Trophoblast cell (in vitro differentiated cells and primary cell): ENCODE data around the gene GIMAP8.
"Not testable (repeated sequence)": the region's sequence is repeated elsewhere in the genome, so short reads cannot be mapped to it uniquely, and the experiment has no call there.

Source experiments
- DNase-seq, 2 donors: peaks; one replicate each; pipeline ENCODE4 v3.0.0-alpha.2; 2016
- H2AFZ ChIP-seq: 2 replicates; pipeline ENCODE4 v1.6.1; 2013; ENCODE audit warnings: low read length, moderate library complexity, mild to moderate bottlenecking; ENCODE audit not compliant: insufficient read depth, poor library complexity
- H2AK5ac ChIP-seq: 2 replicates; pipeline ENCODE4 v1.6.1; 2013; ENCODE audit warnings: mild to moderate bottlenecking, low read length
- H2BK120ac ChIP-seq: 2 replicates; pipeline ENCODE4 v1.6.1; 2013; ENCODE audit warnings: low read length, mild to moderate bottlenecking, moderate library complexity; ENCODE audit not compliant: insufficient read depth, poor library complexity
- H2BK12ac ChIP-seq: 2 replicates; pipeline ENCODE4 v1.6.1; 2013; ENCODE audit warnings: mild to moderate bottlenecking, low read length, moderate library complexity
- H2BK5ac ChIP-seq: 2 replicates; pipeline ENCODE4 v1.6.1; 2013; ENCODE audit warnings: low read length, low read depth, moderate library complexity, mild to moderate bottlenecking; ENCODE audit not compliant: poor library complexity
- H3K14ac ChIP-seq: 2 replicates; pipeline ENCODE4 v1.6.1; 2013; ENCODE audit warnings: mild to moderate bottlenecking, low read length
- H3K18ac ChIP-seq: 2 replicates; pipeline ENCODE4 v1.6.1; 2013; ENCODE audit warnings: mild to moderate bottlenecking, low read length
- H3K23ac ChIP-seq: 2 replicates; pipeline ENCODE4 v1.6.1; 2013; ENCODE audit warnings: low read length
- H3K27ac ChIP-seq: 2 replicates; pipeline ENCODE4 v1.5.1; 2013; ENCODE audit warnings: low read depth, mild to moderate bottlenecking, inconsistent platforms, low read length, moderate library complexity
- H3K27me3 ChIP-seq: 2 replicates; pipeline ENCODE4 v1.6.1; 2013; ENCODE audit warnings: inconsistent platforms, mild to moderate bottlenecking, low read length, moderate library complexity; ENCODE audit not compliant: insufficient read depth
- H3K36me3 ChIP-seq, 2 experiments: 1 replicate in 1 of 2; 2 replicates in 1 of 2; pipeline ENCODE4 v1.6.1; 2013; ENCODE audit warnings: low read length in 2 of 2, mild to moderate bottlenecking in 2 of 2, moderate library complexity in 1 of 2; ENCODE audit not compliant: insufficient read depth in 2 of 2, control insufficient read depth in 1 of 2
- H3K4ac ChIP-seq: 2 replicates; pipeline ENCODE4 v1.6.1; 2013; ENCODE audit warnings: low read depth, mild to moderate bottlenecking, low read length, moderate library complexity
- H3K4me1 ChIP-seq, 2 experiments: 1 replicate in 1 of 2; 2 replicates in 1 of 2; pipeline ENCODE4 v1.6.1; 2013; ENCODE audit warnings: low read length in 2 of 2, mild to moderate bottlenecking in 2 of 2, moderate library complexity in 1 of 2; ENCODE audit not compliant: insufficient read depth in 2 of 2, control insufficient read depth in 1 of 2
- H3K4me2 ChIP-seq: 2 replicates; pipeline ENCODE4 v1.6.1; 2013; ENCODE audit warnings: inconsistent platforms, mild to moderate bottlenecking, low read length, moderate library complexity
- H3K4me3 ChIP-seq: 2 replicates; pipeline ENCODE4 v1.5.1; 2013; ENCODE audit warnings: mild to moderate bottlenecking, low read depth, low read length, inconsistent platforms
- H3K79me1 ChIP-seq: one replicate; pipeline ENCODE4 v1.6.1; 2013; ENCODE audit warnings: low read length
- H3K79me2 ChIP-seq: 2 replicates; pipeline ENCODE4 v1.6.1; 2013; ENCODE audit warnings: low read length, mild to moderate bottlenecking; ENCODE audit not compliant: control insufficient read depth, insufficient read depth, poor library complexity
- H3K9ac ChIP-seq: 2 replicates; pipeline ENCODE4 v1.6.1; 2013; ENCODE audit warnings: mild to moderate bottlenecking, low read length
- H3K9me3 ChIP-seq: 2 replicates; pipeline ENCODE4 v1.6.1; 2013; ENCODE audit warnings: low read depth, mild to moderate bottlenecking, control low read depth, inconsistent platforms, low read length; ENCODE audit not compliant: insufficient read depth
- H4K12ac ChIP-seq: 2 replicates; pipeline ENCODE4 v1.6.1; 2013; ENCODE audit warnings: low read depth, mild to moderate bottlenecking, low read length, moderate library complexity
- H4K8ac ChIP-seq: 2 replicates; pipeline ENCODE4 v1.6.1; 2013; ENCODE audit warnings: low read depth, mild to moderate bottlenecking, low read length, moderate library complexity
- H4K91ac ChIP-seq: one replicate; pipeline ENCODE4 v1.6.1; 2013; ENCODE audit warnings: low read depth, mild to moderate bottlenecking, low read length, moderate library complexity
- WGBS: extraction: QIAGEN DNeasy Blood & Tissue Kit; methylation state at CpG from one replicate; pipeline ENCODE4 v1.1.7; 2013; ENCODE audit warnings: missing lambda C conversion rate; ENCODE audit not compliant: insufficient read length, insufficient coverage; ENCODE audit errors: extremely low coverage; 5-methylcytosine and 5-hydroxymethylcytosine counted together

Gene GIMAP8

GRCh38 chr7:150481186-150481920 is 30.9 kb downstream of the GIMAP8 start:
- no peaks in the 10 kb centered on the region for H3K79me1 ChIP-seq
- no peak overlapping the region for H2BK5ac ChIP-seq
- WGBS, result no CpG with 5 or more reads among the region's 9 CpGs
- no peak overlapping the region for H2BK120ac ChIP-seq
- no peak overlapping the region for H3K23ac ChIP-seq
- H3K4ac ChIP-seq, result no peak overlapping the region
- H4K91ac ChIP-seq, result no peak overlapping the region
- no peaks in the 10 kb centered on the region for H3K27me3 ChIP-seq
- H3K18ac ChIP-seq, result no peak overlapping the region
- H3K4me1 ChIP-seq, result no peaks in the 10 kb centered on the region
- no peak overlapping the region for H4K8ac ChIP-seq
- H3K4me2 ChIP-seq, result no peak overlapping the region
- no peak overlapping the region for H2AFZ ChIP-seq
- no peak overlapping the region for H3K4me3 ChIP-seq
- no peak for DNase-seq
- no peaks in the 10 kb centered on the region for H3K79me2 ChIP-seq
- no peak overlapping the region for H3K9ac ChIP-seq
- H3K14ac ChIP-seq, result no peak overlapping the region
- H2BK12ac ChIP-seq, result no peak overlapping the region
- no peak overlapping the region for H2AK5ac ChIP-seq
- no peak overlapping the region for H3K27ac ChIP-seq
- peaks cover 2% of the 10 kb centered on the region for H3K9me3 ChIP-seq
- no peak overlapping the region for H4K12ac ChIP-seq
- H3K36me3 ChIP-seq, result no peaks in the 10 kb centered on the region

- no CpG with 5 or more reads among the region's 4 CpGs for WGBS
- Histone ChIP-seq H3K4ac (no peak overlapping the region), H4K91ac (no peak overlapping the region), H3K4me1 (no peaks in the 10 kb centered on the region), H2BK12ac (no peak overlapping the region), H3K27ac (no peak overlapping the region), H3K79me1 (no peaks in the 10 kb centered on the region), H3K79me2 (no peaks in the 10 kb centered on the region), H2BK120ac (no peak overlapping the region), H2AK5ac (no peak overlapping the region), H3K9me3 (peaks cover 2% of the 10 kb centered on the region), H3K14ac (no peak overlapping the region), H3K4me2 (no peak overlapping the region), H3K36me3 (no peaks in the 10 kb centered on the region), H2AFZ (no peak overlapping the region), H4K12ac (no peak overlapping the region), H3K9ac (no peak overlapping the region), H3K18ac (no peak overlapping the region), H3K23ac (no peak overlapping the region), H2BK5ac (no peak overlapping the region), H4K8ac (no peak overlapping the region), H3K27me3 (no peaks in the 10 kb centered on the region), H3K4me3 (no peak overlapping the region)
- no peak for DNase-seq
Measured at GRCh38 chr7:150481922-150482321, 31.5 kb downstream of the GIMAP8 start.

- H3K36me3 ChIP-seq, H3K9me3 ChIP-seq, H4K8ac ChIP-seq, H3K4me3 ChIP-seq, H2AFZ ChIP-seq, H3K18ac ChIP-seq, H3K23ac ChIP-seq, DNase-seq, H3K79me2 ChIP-seq, H3K14ac ChIP-seq, H3K4me2 ChIP-seq, H4K91ac ChIP-seq, H3K79me1 ChIP-seq, H3K9ac ChIP-seq, H2BK12ac ChIP-seq, H2BK120ac ChIP-seq, H3K4ac ChIP-seq, H2AK5ac ChIP-seq, H3K4me1 ChIP-seq, H2BK5ac ChIP-seq, H3K27ac ChIP-seq, H3K27me3 ChIP-seq, H4K12ac ChIP-seq: not testable (repeated sequence)
- no CpG with 5 or more reads among the region's 2 CpGs for WGBS
Measured at GRCh38 chr7:150483514-150483913, 33.1 kb downstream of the GIMAP8 start.

- not testable (repeated sequence) for H4K8ac ChIP-seq, H3K79me2 ChIP-seq
- WGBS, result no CpG with 5 or more reads among the region's 3 CpGs
Measured at GRCh38 chr7:150484071-150484470, 33.6 kb downstream of the GIMAP8 start.

More at GRCh38 chr7:150484071-150484470, 33.6 kb downstream of the GIMAP8 start:
- H3K18ac ChIP-seq, H3K27ac ChIP-seq, H3K27me3 ChIP-seq, H3K23ac ChIP-seq, H2BK120ac ChIP-seq, H3K9me3 ChIP-seq, H3K9ac ChIP-seq, H3K4me2 ChIP-seq, H2AFZ ChIP-seq, H3K4me1 ChIP-seq, H3K36me3 ChIP-seq, H4K12ac ChIP-seq, H3K4ac ChIP-seq, H3K14ac ChIP-seq, DNase-seq, H2BK12ac ChIP-seq, H2BK5ac ChIP-seq, H4K91ac ChIP-seq, H3K79me1 ChIP-seq, H2AK5ac ChIP-seq, H3K4me3 ChIP-seq: not testable (repeated sequence)
